IPS-NIHi11 (cell line): ENCODE measurements around the gene GTPBP6.
"Not testable (repeated sequence)": the region's sequence is repeated elsewhere in the genome, so short reads cannot be mapped to it uniquely, and the experiment has no call there.

Source experiments
- DNase-seq: peaks from one replicate; pipeline ENCODE4 v3.0.0; 2012; ENCODE audit warnings: mixed read lengths, low spot score

Gene GTPBP6

DNA sequence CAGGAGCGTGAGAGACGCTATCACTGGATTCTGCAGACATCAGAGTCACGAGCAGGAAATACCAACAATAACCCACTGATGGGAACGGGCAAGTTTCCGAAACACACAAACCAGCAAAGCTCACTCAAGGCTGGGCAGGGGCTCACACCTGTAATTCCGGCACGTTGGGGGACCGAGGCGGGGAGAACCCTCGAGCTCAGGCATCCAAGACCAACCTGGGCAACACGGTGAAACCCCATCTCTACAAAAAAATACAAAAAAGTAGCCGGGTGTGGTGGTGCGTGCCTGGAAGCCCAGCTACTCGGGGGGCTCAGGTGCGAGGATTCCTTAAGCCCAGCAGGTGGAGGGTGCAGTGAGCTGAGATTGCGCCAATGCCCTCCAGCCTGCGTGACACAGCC is 17.2 kb upstream of the GTPBP6 start:
- no peak for DNase-seq

DNA sequence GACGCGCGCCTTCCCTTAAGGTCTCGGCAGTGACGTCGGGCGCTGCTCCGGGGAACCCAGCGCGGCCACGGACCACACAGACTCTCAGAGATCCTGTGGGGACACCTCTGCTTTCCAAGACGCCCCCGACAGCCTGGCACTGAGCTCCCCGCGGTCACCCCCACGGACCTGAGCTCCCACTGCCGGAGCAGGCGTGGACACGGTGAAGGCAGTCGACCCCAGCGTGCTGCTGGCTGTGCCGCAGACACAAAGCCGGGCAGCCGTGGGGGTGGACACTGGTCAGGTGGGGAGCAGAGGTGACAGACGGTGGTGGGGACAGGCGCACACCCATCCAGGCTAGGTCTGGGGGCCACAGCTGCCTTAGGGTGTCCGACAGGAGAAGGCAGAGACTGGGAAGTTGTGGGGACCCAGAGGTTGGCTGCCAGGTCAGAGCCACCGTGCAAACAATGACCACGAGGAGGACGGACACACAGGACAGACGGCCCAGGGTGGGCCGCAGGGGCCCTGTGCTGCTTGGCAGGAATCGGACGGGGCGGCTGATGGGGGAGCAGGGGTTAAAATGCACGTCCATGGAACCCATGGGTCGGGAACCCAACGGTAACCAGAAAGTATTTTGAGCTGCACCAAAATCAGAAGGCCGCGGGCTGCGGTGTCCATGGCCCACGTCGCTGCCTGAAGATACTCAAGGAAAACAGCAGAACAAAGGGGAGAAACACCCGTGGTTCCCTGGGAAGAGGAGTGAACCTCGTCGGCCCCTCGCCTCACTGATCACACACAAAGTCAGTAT is 16.6 kb upstream of the GTPBP6 start:
- no peak for DNase-seq

DNA sequence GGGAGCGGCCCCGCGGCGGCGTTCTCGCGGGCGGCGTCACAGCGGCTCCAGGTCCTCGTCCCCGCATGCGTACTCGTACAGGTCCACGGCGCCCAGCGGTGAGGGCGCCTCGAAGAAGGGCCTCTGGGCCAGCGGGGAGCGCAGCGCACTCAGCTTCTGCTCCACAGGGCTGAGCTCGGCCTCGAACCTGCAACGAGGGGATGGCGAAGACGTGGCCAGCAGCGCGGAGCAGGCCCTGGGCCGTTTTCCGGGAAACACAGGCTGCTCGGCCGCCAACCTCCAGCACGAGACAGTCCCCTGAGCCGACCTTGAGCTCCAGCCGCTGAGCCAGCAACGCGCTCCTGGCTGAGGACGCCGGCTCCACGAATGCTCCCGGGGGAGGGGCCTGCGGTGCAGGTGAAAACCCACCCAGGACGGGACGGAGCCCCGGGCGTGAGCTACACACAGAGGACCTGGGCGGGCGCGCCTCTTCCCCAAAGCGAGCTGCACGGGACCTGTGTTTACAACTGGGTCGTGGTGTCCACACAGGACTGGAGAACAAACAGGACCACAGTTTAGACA is 15.8 kb upstream of the GTPBP6 start:
- no peak for DNase-seq

DNA sequence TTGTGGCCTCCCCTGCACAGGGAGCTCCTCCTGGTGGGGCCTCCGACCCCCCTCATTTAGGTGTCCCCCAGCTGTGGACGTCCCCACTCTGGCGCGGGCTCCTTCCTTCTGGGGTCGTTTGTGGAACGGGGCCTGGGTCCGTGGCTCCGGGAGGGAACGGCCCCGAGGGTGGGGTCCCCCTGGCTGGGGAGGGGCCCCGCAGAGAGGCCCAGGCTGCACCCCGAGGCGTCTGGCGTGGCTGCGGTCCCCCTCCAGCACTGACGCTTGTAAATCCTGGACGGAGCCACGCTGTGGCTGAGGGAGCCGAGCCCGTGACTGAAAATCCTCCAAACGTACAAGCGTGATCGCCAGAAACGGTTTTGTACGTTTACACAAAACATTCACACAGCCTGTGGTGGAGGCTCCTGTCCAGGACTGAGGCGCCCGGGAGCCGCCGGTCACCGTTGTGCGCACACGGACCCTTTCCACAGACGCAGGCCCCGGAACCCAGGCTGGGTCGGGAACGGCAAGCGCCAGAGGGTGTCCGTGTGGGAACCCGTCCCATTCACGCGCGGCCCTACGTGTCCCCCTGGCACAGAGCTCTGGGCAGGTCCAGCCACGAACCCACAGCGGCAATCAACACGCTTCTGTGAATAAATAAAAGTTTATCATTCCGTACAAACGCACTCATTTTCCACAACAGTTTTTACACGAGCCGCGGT is 15.2 kb upstream of the GTPBP6 start:
- no peak for DNase-seq

DNA sequence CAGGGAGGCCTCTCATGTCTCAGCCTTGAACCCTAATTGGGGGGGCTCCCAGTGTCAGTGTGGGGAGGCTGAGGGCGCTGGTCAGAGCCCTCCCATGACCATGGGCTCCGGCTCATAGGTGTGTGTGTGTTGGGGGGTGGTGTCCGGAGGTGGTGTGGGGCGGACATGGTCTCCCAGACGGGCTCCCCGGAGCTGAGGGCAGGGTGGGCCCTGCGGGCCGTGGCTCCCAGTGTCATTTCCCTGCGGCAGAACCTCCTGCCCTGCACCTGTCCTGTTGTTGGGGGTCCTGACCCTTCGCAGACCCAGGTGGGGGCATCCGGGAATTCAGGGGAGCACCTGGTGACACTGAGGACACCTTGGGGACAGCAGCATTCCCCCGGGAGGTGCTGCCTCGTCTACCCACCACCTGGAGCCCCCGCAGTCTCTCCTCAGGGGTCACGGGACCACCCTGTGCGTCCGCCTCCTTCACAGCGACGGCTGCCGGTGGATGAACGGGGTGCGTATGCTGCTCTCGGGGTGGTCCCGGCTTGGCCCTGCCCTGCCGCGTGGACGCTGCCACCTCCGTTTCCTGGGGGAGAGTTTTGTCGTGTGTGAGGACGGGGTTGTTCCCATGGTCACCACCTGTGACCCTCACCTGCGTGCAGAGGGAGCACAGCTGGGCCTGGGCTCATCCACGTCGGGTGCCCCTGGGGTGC is 14.5 kb upstream of the GTPBP6 start:
- no peak for DNase-seq

DNA sequence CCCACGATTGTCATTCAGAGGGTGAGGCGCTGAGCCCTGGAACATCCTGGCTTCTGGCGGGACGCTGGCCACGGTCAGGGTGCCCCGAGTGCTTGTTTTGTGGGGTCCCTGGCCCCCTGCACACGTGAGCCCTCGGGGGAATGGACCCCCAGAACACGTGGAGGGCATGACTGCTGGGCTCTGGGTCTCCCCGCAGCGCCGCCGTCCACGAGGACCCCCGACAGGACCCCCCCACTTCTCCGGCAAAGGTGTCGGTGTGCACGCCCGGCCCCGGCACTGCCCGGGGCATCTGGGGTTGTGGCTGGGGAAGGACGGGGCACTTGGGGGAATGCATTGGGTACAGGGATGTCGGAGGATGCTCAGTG is 13.9 kb upstream of the GTPBP6 start:
- no peak for DNase-seq

DNA sequence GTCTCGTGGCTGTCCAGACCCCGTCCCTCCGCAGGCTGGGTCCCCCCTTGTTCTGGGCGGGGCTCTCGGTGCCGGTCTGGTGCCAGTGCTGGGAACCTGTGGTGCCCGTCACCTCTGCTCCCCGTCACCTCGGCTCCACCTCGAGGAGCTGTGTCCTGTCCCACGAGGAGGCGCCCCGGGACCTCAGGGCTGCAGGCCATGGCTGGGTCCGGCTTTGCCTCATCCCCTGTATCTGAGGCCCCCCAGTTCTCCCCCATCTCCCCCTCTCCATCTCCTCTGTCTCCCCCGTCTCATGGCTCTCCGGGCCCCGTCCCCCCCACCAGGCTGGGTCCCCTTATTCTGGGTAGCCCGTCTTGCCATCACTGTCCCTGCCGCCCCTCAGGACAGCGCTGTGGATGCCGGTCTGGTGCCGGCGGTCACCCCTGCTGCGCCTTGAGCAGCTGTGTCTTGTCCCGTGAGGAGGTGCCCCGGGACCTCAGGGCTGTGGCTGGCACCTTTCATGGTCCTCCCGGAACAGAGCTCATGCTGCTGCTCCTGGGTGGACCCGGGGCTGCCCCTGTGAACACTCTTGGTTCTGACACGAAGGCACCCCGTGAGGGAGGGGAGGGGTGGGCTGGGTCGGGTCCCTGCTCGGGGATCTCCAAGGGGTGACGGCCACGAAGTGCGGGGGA is 13.4 kb upstream of the GTPBP6 start:
- peak; percentile 53 for DNase-seq

DNA sequence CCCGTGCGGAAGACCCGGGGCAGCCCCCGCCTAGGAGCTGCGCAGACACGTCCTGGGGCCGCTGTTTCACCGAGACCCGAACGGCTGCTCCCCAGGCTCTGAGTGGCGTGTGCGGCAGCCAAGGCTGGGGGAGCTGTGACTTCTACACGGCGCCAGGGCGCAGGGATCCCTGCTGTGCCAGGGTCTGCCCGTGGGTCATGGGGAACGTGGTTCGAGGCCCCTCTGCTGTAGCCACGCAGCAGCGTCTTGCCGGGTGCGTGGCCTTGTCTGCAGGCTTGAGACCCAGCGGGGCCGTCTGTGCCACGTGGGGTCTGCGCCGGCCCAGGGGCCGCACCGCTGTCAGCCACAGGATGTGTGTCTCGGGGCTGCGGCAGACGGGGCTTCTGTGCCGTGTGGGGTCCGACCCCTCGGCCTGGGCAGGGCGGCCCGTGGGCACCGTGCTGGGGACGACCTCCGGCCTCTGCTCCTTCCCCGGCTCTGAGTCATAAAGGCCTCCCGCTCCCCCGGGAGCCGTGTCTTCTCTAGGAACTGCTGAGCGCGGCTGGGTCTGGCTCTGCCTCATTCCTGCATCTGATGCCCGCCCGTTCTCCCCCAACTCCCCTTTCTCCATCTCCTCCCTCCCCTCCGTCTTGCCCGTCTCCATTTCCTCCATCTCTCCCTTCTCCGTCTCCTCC is 12.7 kb upstream of the GTPBP6 start:
- DNase-seq: peak; percentile 59

DNA sequence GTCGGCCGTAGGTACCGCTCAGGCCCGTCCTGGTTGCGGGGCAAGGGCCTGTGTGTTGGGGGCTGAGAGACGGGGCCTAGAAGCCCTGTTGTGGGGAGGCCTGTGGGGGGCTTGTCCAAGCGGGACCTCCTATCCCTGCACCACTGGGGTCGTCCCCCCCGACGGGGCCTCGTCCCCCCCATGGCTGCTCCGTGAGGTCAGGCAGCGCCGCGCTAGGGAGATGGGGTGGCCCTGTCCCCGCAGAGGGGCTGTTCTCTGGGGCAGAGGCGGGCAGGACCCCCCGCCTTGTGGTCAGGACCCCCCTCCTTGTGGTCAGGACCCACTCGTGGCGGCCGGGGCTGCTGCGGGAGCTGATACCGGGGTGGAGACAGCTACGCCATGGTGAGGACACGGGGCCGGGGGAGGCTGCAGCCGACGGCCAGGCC is 12.1 kb upstream of the GTPBP6 start:
- DNase-seq: no peak

DNA sequence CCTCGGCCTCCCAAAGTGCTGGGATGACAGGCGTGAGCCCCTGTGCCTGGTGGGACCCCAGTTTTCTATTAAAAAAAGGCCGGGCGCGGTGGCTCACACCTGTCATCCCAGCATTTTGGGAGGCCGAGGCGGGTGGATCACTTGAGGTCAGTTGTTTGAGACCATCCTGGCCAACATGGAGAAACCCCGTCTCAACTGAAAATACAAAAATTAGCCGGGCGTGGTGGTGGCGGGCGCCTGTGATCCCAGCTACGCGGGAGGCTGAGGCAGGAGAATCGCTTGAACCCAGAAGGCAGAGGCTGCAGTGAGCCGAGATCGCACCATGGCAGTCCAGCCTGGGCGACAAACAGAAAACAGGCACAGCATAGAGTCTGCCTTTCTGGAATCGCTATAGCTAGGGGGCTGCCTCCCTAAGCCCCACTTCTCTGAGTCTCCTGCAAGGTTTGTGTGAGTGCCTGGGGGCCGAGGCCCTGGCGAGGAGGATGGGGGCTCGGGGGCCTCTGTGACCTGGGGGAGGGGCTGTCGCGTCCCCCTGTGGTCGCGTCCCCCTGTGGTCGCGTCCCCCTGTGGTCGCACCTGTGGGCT is 11.6 kb upstream of the GTPBP6 start:
- not testable (repeated sequence) for DNase-seq

DNA sequence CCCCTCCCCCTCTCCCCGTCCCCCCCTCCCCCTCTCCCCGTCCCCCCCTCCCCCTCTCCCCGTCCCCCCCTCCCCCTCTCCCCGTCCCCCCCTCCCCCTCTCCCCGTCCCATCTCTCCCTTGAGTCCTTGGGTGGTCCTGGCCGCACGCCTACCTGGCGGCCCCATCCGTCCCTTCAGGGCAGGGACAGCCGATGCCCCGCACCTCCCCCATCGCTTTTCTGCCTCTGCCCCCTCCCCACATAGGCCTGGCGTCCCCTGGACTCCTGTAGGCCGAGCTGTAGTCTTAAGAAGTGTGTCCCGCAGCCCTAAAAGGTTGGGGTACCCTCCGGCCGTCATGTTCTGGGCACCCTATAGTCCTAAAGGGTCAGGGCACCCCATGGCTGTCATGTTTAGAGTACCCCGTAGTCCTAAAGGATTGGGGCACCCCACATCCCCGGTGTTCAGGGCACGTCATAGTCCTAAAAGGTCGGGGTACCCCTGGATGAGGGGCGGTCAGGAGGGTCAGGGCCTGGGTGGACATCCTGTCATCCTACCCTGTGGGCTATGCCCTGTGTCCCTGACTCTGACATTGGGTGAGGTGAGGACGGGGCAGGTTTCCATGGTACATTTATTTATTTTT is 10.8 kb upstream of the GTPBP6 start:
- DNase-seq: no peak

DNA sequence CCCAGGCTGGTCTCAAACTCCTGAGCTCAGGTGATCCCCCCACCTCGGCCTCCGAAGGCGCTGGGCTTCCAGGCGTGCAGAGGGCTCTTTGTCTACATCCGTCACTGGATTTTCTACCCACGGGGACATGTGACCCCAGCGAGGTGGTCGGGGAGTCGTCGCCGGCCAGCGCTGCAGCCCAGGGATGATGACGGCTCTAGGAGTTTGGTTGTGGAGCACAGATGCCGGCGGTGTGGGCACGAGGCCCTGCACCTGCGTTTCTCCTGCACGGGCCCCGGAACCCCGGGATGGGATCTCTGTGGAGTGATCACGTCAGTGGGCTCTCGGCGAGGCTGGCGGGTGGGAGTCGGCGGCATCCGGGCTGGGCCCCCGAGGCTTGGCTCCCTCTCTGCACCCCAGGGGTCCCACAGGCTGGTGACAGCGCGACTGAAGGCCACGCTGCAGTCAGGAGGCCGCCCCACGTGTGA is 9.1 kb upstream of the GTPBP6 start:
- no peak for DNase-seq

DNA sequence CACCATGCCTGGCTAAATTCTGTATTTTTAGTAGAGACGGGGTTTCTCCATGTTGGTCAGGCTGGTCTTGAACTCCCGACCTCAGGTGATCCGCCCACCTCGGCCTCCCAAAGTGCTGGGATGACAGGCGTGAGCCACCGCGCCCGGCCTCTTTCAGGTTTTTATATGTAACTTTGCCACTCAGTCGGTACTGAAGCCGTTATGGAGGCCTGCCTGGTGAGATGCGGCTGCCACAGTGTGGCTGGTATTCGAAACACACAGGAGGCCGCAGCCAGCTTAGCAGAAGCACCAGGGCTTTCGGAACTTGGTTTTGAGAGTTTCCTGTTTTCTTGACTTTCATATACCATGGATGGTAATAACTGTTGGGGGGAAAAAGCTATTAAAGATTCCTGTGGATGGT is 6.1 kb upstream of the GTPBP6 start:
- not testable (repeated sequence) for DNase-seq

DNA sequence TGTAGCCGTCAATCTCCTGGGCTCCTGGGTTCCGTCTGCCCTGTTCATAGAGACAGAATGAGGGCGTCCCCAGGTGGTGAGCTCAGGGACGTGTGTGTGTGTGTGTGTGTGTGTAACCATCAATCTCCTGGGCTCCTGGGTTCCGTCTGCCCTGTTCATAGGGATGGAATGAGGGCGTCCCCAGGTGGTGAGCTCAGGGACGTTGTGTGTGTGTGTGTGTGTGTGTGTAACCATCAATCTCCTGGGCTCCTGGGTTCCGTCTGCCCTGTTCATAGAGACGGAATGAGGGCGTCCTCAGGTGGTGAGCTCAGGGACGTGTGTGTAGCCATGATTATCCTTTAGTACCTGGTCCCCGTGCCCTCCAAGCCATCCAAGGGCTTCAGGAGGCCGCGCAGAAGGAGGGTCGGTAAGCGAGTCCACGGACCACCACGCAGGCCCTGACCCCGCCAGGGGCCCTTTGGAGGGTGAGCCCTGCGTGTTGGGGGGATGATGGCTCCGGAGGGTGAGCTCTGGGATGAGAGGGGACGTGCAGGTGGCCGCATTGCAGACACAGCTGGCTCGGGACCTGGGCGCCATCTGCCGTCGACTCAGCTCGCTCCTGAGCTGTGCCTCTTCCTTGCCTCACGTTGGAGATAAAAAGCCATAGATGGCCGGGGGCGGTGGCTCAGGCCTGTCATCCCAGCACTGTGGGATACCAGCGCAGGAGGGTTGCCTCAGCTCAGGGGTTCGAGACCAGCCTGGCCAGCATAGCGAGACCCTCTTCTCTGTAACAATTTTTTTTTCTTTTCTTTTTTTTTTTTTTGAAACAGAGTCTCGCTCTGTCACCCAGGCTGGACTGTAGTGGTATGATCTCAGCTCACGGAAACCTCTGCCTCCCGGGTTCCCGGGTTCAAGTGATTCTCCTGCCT is 5.4 kb upstream of the GTPBP6 start:
- DNase-seq: no peak

DNA sequence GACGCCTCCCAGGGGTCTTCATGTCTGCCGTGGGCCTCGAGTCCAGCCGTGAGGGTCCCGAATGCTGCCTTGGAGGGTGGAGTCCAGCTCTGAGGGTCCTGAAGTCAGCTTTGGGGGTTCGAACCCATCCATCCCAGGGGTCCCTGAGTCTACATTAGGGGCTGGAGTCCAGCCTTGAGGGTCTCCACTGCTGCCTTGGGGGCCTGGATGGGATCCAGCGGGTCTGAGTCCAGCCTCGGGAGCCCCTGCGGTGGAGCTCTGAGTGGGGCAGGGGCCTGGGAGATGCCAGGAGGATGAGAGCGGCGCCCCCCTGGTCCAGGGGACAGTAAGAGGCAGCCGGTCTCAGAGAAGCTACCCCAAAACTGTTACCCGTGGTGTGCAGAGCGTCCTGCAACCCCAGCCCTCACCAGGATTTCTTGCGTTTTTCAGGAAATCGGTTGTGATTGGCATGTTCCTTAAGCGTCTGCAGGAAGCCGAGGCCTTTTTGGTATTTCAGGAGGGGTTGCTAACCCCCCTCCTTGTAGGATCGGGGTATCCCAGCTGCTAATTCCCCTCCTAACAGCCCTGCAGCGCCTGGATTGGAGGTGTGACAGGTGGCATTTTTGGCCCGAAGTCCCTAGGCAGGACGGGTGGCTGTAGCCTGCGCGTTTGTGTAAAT is 1.7 kb upstream of the GTPBP6 start:
- no peak for DNase-seq

DNA sequence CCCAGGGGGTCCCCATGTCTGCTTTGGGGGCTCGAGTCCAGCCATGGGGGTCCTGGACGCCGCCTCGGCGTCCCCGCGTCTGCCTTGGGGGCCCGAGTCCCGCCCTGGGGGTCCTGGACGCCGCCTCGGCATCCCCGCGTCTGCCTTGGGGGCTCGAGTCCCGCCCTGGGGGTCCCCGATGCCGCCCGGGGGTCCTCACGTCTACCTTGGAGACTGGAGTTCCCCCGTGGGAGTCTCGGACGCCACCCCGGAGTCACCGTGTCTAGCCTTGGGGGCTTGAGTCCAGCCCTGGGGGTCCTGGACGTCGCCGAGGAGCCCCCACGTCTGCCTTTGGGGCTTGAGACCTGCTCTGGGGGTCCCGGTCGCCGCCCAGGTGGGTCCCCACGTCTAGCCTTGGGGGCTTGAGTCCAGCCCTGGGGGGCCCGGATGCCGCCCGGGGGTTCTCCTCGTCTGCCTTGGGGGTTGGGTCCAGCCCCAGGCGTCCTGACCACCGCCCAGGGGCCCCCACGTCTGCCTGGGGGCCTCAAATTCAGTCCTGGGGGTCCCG is 1.1 kb upstream of the GTPBP6 start:
- no peak for DNase-seq

DNA sequence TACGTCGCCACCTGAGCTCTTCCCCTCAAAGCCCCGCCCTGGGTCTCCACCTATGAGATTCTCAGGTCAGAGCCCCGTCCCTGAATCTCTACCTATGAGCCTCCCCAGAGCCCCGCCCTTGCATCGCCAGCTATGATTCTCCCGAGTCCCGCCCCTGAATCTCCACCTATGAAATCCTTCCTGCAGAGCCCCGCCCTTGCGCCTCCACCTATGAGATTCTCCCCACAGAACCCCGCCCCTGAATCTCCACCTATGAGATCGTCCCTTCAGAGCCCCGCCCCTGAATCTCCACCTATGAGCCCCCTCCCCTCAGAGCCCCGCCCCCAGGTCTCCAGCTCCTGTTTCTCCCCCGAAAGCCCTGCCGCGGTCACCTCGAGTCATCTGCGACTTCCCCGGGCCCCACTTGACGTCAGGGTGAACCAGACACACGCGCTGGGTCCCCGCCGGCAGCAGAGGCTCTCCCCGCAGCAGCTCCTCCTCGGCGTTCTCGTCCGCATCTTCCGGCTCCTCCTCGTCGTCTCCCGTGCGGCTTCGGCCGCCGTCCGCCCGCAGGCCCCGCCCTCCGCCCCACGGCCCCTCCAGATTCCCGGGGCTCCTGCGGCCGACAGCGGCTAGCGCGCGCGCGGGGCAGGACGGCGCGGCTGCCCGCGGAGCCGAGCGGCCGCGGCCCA is 393 bp downstream of the GTPBP6 start:
- no peak for DNase-seq

DNA sequence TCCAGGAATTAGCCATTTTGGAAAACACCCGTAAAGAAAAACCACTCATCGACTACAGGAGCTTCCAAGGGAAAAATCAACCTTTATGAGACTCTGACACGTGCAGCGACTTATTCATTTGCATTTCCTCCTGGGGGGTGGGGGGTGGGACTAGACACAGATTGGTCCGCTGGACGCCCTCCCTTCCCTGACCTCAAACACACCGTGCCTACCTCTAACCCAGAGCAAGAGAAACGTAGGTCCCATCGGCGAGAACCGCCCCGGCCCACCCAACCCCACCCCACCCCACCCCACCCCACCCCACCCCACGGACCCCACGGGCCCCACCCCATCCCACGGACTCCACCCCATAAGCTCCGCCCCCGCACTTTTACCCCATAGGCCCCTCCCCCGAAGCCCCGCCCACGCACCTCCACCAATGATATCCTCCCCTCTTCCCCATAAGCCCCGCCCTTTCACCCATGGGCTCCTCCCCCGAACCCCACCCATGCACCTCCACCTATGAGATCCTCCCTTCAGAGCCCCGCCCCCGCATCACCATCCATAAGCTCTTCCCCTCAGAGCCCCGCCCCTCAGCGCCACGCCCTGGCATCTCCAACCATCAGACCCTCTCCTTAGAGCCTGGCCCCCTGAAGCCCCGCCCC is 1.1 kb downstream of the GTPBP6 start:
- DNase-seq: peak; percentile 96
